ENCODE measurements around the gene SMARCE1. TPM values are rescaled to one million over a fixed set of nuclear protein-coding genes. Genes with fewer than 3 reads are reported as not detected.
A peak's percentile ranks its signal among the peaks of the same experiment; 100 is the strongest.

The SMARCE1 gene
- 92.9 to 120 TPM (median 93.1 TPM) in 3 replicates for total RNA-seq
- long read RNA-seq, full-length matches to known transcripts = 61 of 70 reads
- long read RNA-seq, partial matches to known transcripts = 7 of 70 reads
- long read RNA-seq, other reads (novel, unspliced or antisense) = 2 of 70 reads

GRCh38 chr17:40647624-40648383, at the start of gene SMARCE1:
TSS of gene SMARCE1 (minus strand) at chr17:40647818. CDS start at chr17:40645802, 2,016 bp downstream.
- Mint-ChIP-seq H3K27me3 (ENCODE audit: low read depth) (no peaks in the 10 kb centered on the region), H3K27ac (ENCODE audit: unreplicated experiment) (peak within 1 kb of the TSS; percentile 99), H3K36me3 (ENCODE audit: low read depth) (peaks cover 10% of the 10 kb centered on the region), H3K9me3 (ENCODE audit: low read depth) (no peaks in the 10 kb centered on the region), H3K4me3 (ENCODE audit: unreplicated experiment) (peak within 1 kb of the TSS; percentile 94), H3K4me1 (ENCODE audit: low read depth) (peaks cover 32% of the 10 kb centered on the region)
- no peak for DNase-seq (ENCODE audit: low spot score)
- no peak for TF ChIP-seq CTCF (IDR thresholded peaks at IDR 0.05)

- no peak for DNase-seq (ENCODE audit: low spot score)
- Mint-ChIP-seq H3K27me3 (ENCODE audit: low read depth) (peaks cover 62% of the 10 kb centered on the region), H3K36me3 (ENCODE audit: low read depth) (no peaks in the 10 kb centered on the region), H3K4me1 (ENCODE audit: low read depth) (no peaks in the 10 kb centered on the region), H3K4me3 (ENCODE audit: unreplicated experiment) (no peak overlapping the region), H3K27ac (ENCODE audit: unreplicated experiment) (no peak overlapping the region), H3K9me3 (ENCODE audit: low read depth) (no peaks in the 10 kb centered on the region)
- no peak for TF ChIP-seq CTCF (IDR thresholded peaks at IDR 0.05)
Measured at GRCh38 chr17:40697297-40697696, 49.7 kb upstream of the SMARCE1 start.

GRCh38 chr17:40696651-40697072, 49.0 kb upstream of the SMARCE1 start:
- Mint-ChIP-seq H3K4me1 (ENCODE audit: low read depth) (no peaks in the 10 kb centered on the region), H3K36me3 (ENCODE audit: low read depth) (no peaks in the 10 kb centered on the region), H3K27ac (ENCODE audit: unreplicated experiment) (no peak overlapping the region), H3K4me3 (ENCODE audit: unreplicated experiment) (no peak overlapping the region), H3K27me3 (ENCODE audit: low read depth) (peaks cover 65% of the 10 kb centered on the region), H3K9me3 (ENCODE audit: low read depth) (no peaks in the 10 kb centered on the region)
- DNase-seq (ENCODE audit: low spot score) = no peak
- no peak for TF ChIP-seq CTCF (IDR thresholded peaks at IDR 0.05)

GRCh38 chr17:40695874-40696472, 48.4 kb upstream of the SMARCE1 start:
- Mint-ChIP-seq H3K27me3 (ENCODE audit: low read depth) (peaks cover 66% of the 10 kb centered on the region), H3K27ac (ENCODE audit: unreplicated experiment) (no peak overlapping the region), H3K4me3 (ENCODE audit: unreplicated experiment) (no peak overlapping the region), H3K36me3 (ENCODE audit: low read depth) (no peaks in the 10 kb centered on the region), H3K4me1 (ENCODE audit: low read depth) (no peaks in the 10 kb centered on the region), H3K9me3 (ENCODE audit: low read depth) (no peaks in the 10 kb centered on the region)
- no peak for DNase-seq (ENCODE audit: low spot score)
- no peak for TF ChIP-seq CTCF (IDR thresholded peaks at IDR 0.05)

GRCh38 chr17:40694584-40694983, 47.0 kb upstream of the SMARCE1 start:
- H3K4me3 Mint-ChIP-seq (ENCODE audit: unreplicated experiment) = no peak overlapping the region
- H3K9me3 Mint-ChIP-seq (ENCODE audit: low read depth) = no peaks in the 10 kb centered on the region
- no peaks in the 10 kb centered on the region for H3K4me1 Mint-ChIP-seq (ENCODE audit: low read depth)
- no peak for DNase-seq (ENCODE audit: low spot score)
- H3K27me3 Mint-ChIP-seq (ENCODE audit: low read depth) = peaks cover 64% of the 10 kb centered on the region
- no peak overlapping the region for H3K27ac Mint-ChIP-seq (ENCODE audit: unreplicated experiment)
- H3K36me3 Mint-ChIP-seq (ENCODE audit: low read depth) = no peaks in the 10 kb centered on the region
- no peak for TF ChIP-seq CTCF (IDR thresholded peaks at IDR 0.05)
